GM12892 (cell line): ENCODE measurements around the gene TEX9.

Experiments used
- POLR2A ChIP-seq: IDR thresholded peaks from 2 replicates; pipeline ENCODE4 v1.6.1; 2011; ENCODE audit warnings: low read depth, low read length, control low read depth
- POLR2AphosphoS5 ChIP-seq: IDR thresholded peaks from 2 replicates; pipeline ENCODE4 v1.6.1; 2011; ENCODE audit warnings: low read depth, low read length, control low read depth

- TF ChIP-seq POLR2AphosphoS5 (no peak), POLR2A (no peak)
Measured at GRCh38 chr15:56325186-56325585, 40.0 kb upstream of the TEX9 start.
